GM21526 (cell line): ENCODE measurements around the gene RAPGEF3.

ENCODE experiments used
- ATAC-seq: cut with Tn5 transposase; IDR thresholded peaks from one replicate; pipeline ENCODE4 v1.9.1; 2021; ENCODE audit warnings: moderate library complexity; ENCODE audit not compliant: unreplicated experiment, low FRiP score

RAPGEF3 gene

GRCh38 chr12:47705229-47705565 is 53.5 kb downstream of the RAPGEF3 start:
- ATAC-seq: no peak

DNA sequence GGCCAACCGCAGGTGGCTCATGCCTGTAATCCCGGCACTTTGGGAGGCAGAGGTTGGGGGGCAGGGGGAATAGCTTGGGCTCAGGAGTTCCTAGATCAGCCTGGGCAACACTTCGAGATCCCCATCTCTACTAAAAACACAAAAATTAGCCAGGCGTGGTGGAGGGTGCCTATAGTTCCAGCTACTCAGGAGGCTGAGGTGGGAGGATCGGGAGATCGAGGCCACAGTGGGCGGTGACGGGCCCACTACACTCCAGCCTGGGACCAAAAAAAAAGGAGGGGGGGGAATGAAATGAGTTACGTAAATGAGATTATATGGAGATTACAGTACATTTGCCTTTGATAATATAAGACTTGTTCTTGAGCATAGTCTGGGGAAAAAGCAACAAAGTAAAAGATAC is 54.0 kb downstream of the RAPGEF3 start:
- ATAC-seq: no peak

- no peak for ATAC-seq
Measured at GRCh38 chr12:47700263-47700662, 58.4 kb downstream of the RAPGEF3 start.

DNA sequence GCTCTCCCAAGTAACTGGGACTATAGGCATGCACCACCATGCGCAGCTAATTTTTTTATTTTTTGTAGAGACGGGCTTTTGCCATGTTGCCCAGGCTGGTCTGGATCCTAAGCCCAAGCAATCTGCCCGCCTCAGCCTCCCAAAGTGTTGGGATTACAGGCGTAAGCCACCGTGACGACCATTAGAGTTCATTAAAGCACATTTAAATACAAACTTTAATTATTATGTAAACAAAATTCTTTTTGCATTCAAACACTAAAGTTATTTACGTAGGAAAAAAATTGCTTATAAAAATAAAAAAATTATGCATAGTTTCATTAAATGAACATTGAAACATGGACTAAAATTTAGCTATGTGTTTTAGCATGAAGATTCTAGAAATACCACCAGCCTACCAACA is 60.0 kb downstream of the RAPGEF3 start:
- no peak for ATAC-seq

- ATAC-seq: no peak
Measured at GRCh38 chr12:47698055-47698454, 60.6 kb downstream of the RAPGEF3 start.

GRCh38 chr12:47689215-47689614 is 69.5 kb downstream of the RAPGEF3 start:
- no peak for ATAC-seq

DNA sequence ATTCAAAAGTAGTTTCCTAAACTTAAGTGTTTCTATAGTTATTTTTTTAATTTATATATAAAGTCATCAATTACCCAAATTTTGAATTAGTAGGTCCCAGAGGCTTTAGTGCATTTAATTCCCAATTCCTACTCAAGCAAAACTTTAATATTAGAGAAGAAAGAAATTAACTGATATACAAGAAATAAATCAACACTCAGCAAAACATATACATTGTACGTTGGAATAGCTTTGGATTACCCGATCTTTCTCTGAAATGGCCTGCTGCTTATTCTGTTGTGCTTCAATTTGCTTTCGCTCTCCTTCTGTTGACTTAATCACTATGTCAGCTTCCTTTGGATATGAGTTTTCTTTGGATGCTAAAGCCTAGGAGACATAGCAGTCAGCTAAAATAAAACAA is 71.0 kb downstream of the RAPGEF3 start:
- ATAC-seq: no peak

- ATAC-seq: no peak
Measured at GRCh38 chr12:47686645-47687240, 71.9 kb downstream of the RAPGEF3 start.
